Epidermal melanocyte (primary cell): ENCODE data around the gene TRIM40.
"Not testable (repeated sequence)": the region's sequence is repeated elsewhere in the genome, so short reads cannot be mapped to it uniquely, and the experiment has no call there.

Source experiments
- DNase-seq: peaks from one replicate; pipeline ENCODE4 v3.0.0; 2011; ENCODE audit warnings: low spot score; ENCODE audit not compliant: insufficient read length

The TRIM40 gene

DNA sequence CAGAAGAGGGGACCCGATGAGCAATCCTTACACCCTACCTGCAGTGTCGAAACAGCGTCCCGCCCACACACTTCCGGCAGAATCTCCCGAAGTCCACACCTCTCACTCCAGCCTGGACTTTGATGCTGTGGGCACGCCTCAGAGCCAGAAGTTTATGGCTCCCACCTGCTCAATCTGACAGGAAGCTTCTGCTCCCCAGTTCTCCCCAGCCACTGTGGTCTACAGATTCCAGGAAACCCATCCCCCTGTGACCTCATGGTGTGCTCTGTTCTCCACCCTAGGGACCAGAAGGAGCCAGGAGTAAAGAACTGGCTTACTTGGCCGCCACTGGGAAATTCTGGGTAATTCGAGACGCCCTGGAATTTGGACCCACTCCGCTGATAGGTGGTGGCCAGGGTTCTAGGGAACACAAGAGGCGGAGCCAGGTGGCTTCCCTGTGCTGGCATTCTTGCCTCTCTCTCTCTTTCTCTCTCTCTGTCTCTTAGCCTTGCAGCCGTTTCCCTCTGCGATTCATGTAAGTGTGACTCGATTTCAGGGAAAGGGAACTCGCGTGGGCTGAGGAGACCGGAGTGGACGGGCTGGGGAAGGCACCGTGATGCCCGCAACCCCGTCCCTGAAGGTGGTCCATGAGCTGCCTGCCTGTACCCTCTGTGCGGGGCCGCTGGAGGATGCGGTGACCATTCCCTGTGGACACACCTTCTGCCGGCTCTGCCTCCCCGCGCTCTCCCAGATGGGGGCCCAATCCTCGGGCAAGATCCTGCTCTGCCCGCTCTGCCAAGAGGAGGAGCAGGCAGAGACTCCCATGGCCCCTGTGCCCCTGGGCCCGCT, 27.4 kb downstream of the TRIM40 start, which contains the start of gene TRIM15:
TSS of gene TRIM15 (plus strand) at position 457 of the 828 bp plus-strand sequence. CDS start at position 596, 139 bp downstream.
- no peak for DNase-seq

DNA sequence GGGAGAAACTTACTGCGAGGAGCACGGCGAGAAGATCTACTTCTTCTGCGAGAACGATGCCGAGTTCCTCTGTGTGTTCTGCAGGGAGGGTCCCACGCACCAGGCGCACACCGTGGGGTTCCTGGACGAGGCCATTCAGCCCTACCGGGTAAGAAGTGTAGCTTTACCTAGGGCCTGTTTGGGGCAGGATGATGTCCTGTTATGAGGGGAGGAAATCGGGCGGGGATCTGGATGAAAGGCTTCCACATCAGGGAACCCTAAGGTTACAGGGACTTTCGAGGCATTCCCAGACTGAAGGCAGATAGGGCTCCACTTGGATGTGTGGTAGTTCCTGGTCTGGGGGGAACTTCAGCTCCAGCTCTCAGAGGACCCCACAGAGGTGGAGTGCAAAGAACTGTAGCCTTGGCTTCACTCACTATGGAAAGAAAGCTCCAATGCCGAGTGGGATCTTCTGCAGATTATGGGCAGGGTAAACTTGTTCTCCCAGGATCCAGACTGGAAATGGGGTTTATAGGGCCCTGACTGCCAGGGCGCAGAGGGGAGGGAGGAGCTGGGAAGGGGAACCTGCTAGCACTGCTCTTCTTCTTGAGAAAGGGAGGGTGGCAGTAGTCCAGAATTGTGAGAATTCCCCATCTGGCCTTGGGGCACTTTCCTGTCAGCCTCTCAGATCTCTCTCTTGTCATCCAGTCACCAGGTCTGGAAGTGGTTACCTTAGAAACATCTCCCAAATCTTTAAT, 28.1 kb downstream of the TRIM40 start:
- DNase-seq: no peak

DNA sequence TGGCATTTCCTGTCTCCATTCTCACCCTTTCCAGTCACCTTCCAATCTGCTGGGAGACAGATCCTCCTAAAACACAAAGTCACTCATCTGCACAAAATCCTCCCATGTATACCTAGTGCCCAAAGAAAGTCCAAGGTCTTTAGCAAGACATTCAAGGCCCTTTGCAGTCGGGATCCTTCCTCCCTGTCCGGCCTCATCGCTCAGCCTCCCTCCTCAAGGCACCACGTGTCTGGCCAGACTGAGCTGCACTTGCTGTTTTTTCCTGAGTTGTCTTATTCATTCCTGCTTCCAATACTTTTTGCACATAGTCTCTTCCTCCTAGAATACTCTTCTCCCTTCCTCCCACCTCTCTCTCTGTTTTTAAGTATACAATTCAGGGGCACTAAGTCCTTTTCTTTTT, 28.8 kb downstream of the TRIM40 start:
- DNase-seq: no peak

GRCh38 chr6:30165238-30165637, 29.3 kb downstream of the TRIM40 start:
- not testable (repeated sequence) for DNase-seq

- no peak for DNase-seq
These were observed 31.2 kb downstream of the TRIM40 start for GRCh38 chr6:30167101-30167500.

DNA sequence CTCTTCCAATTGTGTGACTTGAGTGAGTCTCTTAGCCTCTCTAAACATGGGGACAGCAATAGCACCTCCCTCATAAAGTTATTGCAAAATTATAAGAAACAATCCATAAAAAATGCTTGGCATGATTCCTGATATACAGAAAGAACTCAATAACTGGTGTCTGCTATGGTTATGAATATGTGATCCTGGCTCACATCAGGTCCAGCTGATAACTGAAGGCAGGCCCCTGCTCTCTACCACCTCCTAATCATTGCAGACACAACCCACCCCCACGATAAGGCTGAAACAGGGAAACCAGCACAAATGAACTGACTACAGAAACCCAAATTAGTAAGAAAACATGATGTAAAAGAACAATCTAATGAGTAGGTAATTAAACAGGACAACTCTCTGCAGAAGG, 32.8 kb downstream of the TRIM40 start:
- DNase-seq: no peak

GRCh38 chr6:30169658-30170614, 34.0 kb downstream of the TRIM40 start:
- peak; percentile 37 for DNase-seq

- DNase-seq: no peak
These were observed 35.9 kb downstream of the TRIM40 start for GRCh38 chr6:30171677-30172471.

GRCh38 chr6:30172681-30173080, 36.7 kb downstream of the TRIM40 start:
- no peak for DNase-seq

GRCh38 chr6:30175765-30176164, 39.8 kb downstream of the TRIM40 start:
- no peak for DNase-seq

DNA sequence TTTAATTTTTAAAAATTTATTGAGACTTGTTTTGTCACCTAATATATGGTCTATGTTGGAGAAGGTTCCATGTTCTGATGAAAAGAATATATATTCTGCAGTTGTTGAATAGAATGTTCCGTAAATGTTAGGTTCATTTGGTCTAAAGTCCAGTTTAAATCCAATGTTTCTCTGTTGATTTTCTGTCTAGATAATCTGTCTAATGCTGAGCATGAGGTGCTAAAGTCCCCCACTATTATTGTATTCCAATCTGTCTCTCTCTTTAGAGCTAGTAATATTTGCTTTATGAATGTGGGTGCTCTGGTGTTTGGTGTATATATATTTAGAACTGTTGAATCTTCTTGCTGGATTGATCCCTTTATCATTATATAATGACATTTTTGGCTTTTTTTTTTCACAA, 42.9 kb downstream of the TRIM40 start:
- no peak for DNase-seq

- no peak for DNase-seq
These were observed 44.2 kb downstream of the TRIM40 start for GRCh38 chr6:30180145-30180544.

GRCh38 chr6:30184417-30185031, 48.6 kb downstream of the TRIM40 start:
- no peak for DNase-seq

DNA sequence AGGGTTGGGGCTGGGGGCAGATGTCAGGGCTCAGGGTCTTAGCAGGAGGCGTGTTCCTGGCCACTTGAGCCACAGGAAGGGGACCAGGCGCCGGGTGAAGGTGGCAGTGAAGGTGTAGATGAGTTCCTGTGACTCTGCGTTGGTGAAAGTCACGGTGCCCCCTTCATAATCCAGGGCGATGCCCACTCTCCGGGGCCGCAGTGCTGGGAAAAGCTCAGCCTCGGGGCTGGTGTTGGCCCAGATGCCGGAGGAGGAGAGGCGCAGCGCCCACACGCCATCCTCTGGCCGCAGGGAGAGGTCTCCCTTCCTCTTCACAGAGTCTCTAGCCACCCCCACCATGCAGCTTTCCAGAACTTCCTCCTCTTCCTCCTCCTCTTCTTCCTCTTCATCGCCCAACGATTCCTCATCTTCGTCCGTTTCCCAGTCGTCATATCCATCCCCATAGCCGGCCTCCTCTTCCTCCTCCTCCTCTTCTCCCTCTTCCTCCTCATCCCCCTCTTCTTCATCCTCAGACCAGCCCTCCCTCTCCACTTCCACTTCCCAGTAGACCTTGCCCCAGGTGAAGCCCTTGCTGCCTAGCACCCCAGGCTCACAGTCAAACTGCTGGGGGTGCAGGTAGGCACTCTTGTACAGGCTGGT, 50.0 kb downstream of the TRIM40 start:
- no peak for DNase-seq

DNA sequence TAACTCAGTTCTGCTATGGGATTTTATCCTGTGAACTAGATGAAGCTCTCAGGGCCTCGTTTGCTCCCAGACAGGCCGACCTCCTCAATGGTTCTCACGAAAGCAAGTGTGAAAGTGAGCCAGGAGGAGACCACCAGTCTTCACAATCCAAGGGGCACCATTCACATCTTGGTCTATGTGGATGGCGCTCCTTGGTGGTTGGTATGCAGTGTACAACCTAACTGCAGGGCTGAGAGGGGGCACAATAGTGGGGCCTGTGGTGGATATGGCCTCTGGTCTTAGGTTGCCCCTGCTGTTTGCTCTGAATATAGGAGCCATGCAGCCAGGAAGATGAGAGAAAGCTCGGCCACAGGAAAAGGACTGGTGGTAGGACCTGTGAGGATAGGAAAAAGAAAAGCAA, 52.6 kb downstream of the TRIM40 start:
- no peak for DNase-seq

DNA sequence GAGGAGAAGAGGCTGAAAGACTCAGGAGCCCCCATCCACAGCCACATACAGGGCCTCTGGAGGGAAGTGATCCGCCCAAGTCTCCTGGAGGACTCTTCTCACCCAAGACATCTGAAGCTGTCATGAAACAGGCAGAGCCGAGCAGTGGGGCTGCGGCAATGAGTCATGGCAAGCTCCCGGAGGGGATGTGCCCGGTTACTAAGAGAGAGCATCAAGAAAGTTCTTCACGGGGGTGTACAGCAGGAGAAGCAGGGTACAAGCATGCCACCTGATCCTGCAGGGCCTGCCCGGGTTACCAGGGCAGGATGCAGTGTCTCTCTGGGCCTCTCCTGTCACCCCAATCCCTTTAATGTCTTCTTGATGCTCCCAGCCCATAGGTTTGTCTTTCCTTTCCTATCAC, 56.1 kb downstream of the TRIM40 start:
- no peak for DNase-seq

- DNase-seq: no peak
These were observed 59.1 kb downstream of the TRIM40 start for GRCh38 chr6:30194797-30195690.

DNA sequence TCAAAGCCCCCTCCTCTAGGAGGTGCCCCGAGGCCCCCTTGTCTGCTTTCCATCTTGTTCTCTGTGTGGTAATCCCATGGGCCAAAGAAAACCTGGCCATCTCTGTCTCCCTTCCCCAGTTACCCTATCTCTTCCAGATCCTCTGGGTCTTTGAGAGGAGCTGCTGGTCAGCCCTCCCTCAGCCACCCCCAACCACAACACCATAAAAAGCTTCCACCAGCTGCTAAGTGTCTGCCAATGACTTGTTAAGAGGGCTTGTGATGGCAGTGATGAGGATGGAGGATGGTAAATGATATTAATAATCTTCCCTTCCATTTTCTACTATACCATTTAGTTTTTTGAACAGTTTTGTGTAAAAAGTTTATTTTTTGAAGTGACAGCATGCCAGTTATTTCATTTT, 60.0 kb downstream of the TRIM40 start:
- DNase-seq: no peak

DNA sequence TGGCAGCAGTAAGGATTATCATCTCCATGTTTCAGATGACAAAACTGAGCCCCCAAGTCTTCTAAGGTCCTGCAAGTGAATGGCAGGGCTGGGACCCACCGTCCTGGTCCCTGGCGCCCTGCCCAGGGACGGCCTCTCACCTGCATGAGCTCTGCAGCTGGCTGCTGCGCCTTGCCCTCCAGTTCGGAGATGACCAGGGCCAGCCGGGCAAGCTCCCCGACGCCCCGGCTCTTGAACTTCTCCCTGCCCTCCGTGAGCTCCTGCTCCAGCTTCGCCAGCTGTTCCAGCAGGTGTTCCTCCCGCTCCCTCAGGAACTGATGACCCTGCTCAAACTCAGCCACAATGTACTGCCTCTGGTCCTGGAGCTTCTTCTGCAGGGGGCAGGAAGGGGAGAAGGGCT, 60.4 kb downstream of the TRIM40 start:
- DNase-seq: no peak
